ENCODE results near the gene XRCC3. TPM values are rescaled to one million over a fixed set of nuclear protein-coding genes. Genes with fewer than 3 reads are reported as not detected.

The XRCC3 gene
- total RNA-seq, 1 donor from 2014 or later, result 8.9 TPM

DNA sequence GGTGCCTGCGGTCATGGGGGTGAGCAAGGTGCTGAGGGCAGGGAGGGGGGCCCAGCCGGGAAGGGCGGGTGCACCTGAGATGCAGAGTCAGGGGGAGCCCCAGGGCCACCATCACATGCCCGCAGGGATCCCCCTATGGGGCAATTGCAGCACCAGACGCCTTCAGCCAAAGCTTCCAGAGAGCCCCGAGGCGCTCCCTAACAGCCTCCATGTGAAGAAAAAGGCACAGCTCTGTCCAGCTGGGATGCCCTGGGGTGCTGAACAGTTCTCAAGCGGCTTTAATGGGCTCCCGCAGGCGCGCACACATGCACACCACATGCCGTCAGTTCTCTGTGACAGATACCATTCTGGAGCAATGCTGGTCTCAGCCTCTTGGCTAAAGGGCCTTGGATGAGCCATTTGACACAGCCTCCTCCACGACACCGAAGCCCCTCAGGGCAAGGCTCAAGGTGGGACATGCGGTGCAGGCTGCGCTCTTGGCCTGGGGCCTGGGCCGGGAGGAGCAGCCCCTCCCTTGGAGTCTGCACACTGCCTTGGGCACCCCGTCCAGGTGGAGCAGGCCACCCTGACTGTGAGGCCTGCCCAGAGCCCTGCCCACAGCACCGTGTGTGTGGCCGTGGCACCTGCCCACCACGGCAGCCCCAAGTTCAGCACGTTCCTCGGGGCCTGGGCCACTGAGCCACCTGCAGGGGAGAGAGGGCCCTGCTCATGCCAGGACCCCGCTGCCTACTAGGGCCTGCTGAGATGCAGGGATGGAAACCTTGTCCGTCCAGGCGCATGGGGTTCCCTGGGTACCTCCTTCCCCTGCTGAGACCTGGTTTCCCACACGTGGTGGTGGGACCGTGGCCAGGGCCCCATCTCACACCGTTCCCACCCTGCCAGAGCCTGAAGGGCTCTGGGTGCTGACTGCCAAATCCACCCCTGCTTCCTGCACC lies 7.7 kb downstream of the XRCC3 start:
- DNase-seq (ENCODE audit: low read depth in 2 of 2), result no peak

DNA sequence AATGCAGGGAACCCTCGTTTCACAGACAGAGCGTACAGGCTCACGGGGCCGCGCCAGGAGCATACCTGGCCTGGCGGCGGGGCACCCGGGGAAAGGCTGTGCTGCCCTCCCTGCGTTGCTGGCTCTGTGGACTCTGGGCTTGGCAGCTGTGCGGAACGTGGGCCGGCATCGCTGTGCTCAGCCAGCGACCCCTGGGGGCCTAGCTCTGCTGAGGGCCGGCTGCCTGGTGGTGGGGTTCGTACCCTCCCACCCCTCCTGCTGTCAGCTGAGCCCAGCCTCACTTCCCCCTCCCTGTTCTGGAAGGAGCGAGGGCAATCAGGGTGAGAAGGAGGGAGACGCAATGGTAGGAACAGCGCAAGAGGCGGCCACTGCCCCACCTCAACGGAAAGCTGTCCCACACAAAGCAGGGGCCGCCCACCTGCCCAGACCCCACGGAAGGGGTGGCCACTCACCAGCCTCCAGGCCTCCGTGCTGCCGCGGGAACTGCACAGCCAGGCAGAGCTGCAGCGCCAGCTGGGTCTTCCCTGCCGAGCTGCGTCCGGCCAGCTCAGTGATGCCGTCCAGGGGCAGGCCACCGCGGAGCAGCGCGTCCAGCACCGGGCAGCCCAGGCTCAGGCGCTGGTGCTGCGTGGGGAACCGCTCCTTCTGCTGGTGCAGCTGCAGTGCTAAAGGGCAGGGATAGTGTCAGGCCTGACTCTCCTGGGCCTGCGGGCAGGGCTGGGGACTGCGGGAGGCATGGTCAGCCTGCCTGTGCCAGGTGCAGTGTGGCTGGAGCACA lies 8.5 kb downstream of the XRCC3 start:
- no peak for DNase-seq (ENCODE audit: low read depth in 2 of 2)

DNA sequence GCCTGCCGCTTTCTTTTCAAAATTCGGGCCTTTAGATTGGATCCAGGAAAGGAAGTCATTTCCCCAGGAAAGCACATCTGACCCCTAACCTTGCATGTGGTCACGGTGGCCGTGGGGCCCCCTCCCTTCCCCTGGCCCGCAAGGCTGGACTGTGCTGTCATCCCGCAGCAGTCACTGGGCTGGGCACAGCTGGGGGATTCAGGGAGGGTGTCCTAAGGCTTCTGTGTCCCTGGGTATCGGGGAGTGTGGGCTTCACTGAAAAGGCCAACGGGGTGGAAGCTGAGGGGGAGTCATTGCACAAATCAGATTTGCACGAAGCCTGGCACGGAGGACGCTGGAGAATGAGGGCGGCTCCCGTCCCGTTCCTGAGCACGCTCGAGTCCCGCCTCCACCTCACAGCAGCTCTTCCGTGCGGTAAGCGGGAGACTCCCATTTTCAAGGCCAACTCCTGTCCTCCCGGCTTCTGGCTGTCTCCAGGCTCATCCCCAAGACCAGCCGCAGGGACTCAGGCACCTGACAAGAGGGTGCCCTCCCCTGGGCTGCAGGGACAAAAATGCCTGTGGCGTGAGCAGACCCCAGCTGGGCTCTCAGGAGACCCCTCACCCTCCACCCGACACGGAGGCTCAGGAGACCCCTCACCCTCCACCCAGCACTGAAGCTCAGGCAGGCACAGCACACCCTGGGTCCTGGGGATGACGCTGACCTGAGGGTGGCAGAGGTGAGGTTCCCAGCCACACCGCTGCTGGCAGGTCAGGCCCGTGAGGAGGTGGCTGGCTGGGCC lies 9.6 kb downstream of the XRCC3 start:
- no peak for DNase-seq (ENCODE audit: low read depth in 2 of 2)

DNA sequence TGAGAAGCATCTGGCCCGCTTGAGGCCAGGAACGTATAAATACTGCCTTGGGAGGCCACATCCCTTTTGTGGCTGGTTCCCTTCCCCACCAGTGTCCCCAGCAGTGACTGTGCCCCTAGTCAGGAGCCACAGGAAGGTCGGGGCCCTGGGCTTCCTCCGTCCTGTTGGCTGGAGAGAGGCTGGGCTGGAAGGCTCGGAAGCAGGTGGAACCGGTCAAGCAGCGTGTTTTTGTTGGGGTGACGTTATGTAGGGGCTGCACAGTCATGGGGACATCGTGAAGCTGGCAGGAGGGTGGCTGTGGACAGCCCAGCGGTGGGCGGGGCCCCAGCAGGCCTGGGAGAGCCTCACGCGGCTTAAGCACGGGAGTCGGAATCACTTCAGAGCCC lies 10.1 kb downstream of the XRCC3 start:
- DNase-seq (ENCODE audit: low read depth in 2 of 2), result peak; percentile 89 to 96

DNA sequence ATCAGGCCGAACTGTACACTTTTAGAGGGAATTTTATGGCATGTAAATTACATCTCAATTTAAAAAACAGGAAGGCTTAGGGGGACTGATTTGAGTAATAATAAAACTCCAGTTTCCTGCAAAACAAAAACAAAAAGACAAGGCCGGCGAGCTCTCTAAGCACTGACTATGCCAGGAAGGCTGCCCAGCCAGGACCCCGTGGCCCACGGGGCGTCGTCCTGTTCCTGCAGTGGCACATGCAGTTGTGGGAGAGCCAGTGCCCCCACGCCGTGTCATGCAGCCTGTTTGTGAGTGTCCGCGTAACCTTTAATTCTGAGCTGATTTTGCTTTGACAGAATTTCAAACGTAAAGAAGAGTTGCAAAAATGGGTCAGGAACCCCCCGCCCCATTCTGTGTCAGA lies 10.5 kb downstream of the XRCC3 start:
- DNase-seq (ENCODE audit: low read depth in 2 of 2), result peak; percentile 36 to 80

DNA sequence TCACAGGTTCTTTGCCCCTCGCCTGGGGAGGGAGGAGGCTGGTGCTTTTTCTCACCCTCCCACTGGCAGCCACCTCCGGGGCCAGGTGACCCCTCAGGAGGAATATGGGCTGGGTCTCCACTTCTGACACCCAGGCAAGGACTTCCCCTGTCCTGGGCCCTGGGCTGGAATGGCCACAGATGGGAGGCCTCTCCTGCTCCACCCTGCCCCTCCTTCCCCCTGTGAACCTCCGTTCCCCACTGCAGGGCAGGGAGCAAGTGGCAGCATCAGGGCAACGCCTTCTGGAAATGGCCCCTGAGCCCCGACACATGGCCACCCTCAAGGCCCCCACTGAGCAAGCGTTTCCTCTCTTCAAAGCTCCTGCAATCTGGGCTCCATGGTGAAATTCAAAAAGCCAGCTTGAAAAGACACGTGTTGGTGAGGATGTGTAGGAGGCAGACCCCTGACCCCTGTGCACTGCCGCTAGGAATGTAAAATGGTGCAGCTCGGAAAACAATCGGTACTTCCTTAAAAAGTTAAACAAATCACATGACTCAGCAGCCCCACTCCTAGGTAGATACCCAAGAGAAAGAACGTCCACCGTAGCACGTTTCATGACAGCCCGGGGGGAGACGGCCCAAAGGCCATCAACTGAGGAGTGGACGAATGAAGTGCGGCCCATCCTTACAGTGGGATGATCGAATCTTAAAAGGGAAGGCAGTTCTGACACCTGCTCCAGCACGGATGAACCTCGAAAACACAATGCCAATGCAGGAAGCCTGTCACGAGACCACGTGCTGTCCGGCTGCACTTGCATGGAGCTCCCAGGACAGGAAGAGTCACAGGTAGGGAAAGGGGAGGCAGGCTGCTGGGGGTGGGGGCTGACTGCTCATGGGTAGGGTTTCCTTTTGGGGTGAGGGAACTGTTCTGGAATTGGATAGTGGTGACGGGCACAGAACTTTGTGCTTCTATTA lies 11.5 kb downstream of the XRCC3 start:
- DNase-seq (ENCODE audit: low read depth in 2 of 2), result peak; percentile 61 to 92

DNA sequence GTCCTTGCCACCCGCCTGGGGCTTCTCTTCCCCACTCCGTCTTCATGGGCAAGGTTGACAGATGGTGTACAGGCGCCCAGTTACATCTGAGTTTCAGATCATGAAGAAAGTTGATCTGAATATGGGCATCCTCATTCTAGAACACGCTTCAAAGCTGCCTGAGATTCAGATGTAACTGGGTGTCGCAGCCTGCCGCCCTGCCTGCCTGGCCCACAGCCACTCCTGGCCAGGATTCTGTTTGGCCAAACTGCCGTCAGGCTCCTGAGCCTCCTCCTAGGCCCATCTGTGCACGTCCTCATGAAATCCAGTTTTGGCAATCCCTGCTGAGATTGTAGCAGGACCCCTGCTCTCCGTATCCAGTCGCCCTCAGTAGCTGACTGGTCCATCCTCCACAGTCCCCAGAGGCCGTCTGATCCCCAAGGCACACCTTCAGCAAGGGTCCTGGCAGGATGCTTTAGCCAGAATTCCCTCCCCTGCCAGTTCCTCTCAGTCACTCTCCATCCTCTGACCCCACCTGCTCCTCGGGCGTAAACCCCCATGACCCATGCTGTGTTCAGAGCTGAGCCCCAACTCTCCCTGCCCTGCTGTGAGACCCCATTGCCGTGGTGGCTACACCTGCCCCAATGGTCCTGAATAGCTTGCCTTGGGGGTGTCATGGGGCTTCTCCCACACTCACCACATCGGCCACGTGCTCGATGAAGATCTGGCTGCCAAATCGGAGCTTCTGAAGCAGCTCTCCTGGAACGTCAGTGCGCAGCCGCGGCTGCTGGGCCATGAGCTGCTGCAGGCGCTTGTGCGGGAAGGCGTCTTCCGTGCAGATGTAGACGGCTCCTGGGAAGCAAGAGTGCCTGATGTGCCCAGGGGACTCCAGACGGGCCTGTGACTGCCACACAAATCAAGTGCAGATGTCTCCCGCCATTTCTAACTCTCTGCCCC lies 12.5 kb downstream of the XRCC3 start:
- no peak for DNase-seq (ENCODE audit: low read depth in 2 of 2)

DNA sequence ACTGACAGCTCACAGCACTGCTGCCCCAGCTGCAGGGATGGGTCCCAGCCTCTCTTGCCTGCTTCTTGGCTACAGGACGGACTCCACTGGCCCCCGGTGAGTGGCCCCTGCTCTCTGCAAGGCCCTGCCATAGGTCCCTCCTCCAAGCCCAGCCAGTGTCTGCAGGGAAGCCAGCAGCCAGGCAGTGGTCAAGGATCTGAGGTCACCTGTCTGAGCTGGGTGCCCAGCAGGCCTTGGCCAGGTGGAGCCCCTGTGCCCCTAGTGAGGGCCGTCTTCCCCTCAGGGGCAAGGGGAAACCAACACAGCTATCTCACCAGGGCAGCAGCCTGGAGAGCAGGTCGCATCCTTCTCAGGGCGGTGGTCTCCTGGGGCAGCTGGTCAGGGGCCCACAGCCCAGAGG lies 13.2 kb downstream of the XRCC3 start:
- DNase-seq (ENCODE audit: low read depth in 2 of 2), result no peak

DNA sequence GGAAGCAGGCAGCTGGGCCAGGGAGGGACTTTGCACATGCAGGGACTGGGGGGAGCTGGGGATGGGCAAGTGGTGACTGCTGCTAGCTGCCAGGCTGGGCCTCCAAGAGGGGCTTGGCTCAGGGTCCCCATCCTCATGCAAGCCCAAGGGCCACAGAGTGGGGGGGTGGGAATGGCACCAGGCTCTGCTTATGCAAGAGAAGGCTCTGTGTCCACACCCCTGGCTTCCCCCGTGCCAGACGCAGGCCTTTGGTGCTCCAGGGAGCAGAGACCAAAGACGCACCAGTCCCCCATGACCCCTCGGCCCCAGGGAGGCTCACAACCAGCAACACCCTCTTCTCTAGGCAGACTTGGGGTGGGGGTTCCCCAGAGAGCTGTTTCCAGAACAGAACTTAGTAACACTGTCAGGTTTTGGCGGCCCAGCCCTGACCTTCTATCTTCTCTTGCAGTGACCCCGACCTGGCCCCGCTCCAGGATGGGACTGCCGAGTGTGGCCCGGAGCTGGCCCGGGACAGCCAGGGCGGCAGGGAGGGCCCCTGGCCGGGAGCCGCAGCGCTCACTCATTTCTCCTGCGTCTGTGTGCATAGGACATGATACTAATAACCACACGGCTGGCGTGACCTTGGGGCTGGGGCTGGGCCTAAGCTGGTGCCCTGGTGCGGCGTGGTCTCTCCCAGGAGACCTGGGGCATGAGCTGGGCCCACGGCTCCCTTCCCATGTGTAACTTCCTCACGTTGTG lies 14.3 kb downstream of the XRCC3 start:
- DNase-seq (ENCODE audit: low read depth in 2 of 2), result no peak

DNA sequence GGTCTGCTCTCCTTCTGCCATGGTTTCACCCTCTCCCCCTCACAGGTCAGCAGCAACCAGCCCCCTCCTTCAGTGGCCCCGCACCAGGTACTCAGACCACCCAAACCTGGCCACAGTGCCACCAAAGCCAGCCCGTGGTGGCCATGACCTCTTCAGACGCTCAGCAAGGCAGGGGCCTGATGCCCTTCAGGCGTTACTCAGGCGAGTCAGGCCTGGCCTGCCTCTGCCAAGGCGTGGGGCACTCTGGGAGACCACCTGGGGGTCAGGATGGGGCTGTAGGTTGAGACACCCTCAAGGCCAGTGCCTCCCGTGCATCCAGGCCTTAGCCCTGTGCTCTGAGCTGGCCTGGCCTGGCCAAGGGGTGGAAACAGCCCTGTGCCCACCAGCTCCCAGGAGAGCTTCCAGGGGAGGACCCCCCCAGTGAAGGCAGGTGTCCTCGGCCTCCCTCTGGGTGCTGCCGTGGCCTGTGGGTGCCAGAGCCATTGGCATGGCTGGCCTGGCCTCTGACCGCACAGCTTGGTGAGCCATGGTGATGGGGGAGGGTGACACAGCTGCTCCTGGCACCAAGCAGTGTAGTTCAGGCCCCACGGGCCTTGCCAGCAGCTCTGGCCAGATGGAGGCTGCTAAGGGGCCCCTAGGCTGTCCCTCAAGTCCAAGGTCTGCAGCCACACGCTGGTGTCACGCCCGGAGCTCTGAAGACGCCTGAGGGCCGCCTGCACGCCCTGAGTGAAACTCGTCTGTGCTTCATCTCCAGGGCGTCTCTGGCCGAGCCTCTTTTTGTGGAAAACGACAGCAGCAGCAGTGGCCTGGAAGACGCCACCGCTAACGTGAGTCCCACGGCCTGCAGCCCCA lies 15.1 kb downstream of the XRCC3 start:
- DNase-seq (ENCODE audit: low read depth in 2 of 2), result no peak

DNA sequence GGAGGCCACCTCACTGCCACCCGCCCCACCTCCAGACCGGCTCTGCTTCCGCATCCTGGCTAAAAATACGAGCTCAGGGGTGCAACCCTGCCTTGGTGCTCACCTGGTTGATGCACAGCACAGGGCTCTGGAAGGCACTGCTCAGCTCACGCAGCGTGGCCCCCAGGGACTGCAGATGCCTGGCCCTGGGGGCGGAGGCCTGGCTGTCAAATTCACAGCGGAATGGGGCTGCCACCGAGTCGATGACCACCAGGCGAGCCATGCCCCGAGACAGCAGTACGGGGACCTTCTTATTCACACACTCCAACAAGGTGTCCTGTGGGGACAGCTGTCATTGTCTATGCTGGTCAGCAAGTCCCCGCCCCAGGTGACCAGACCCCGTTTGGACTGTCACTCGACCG lies 16.0 kb downstream of the XRCC3 start:
- no peak for DNase-seq (ENCODE audit: low read depth in 2 of 2)

DNA sequence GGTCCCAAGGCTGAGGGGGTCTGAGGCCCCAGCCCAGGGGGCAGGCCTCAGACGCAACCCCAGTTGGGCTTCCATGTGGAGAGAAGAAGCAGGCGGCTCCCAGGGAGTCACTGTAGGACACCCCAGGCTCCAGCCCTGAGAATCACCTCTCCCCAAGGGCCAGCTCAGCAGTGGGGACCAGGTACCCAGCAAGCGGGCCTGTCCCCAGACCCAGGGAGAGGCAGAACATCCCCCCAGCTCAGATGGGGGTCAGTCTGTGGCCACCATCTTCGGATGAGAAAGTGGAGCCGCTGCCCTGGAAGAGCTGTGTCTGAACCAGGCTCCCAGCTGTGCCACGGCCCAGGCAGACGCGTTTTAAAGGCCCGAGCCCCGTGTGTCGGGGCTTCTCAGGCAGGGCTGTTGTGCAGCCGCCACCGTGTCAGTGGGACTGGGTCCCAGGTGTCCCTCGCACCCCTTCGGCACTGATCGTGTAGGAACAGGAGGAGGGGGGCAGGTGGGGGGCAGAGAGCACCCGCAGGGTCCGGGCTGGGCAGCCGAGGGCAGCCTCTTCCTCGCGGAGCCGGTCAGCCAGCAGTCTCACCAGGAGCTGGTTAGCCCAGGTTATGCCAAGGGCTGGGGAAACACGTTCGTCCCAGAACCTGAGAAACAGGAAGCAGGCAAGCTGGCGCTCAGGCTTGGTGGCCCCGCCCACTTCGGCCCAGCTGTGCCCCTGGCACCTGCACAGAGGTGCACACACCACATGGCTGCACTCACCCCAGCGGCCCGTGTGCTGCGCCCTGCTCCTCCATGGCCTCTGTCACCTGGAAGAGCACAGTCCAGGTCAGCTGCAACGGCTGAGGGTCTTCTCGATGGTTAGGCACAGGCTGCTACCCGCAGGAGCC lies 16.6 kb downstream of the XRCC3 start:
- no peak for DNase-seq (ENCODE audit: low read depth in 2 of 2)

DNA sequence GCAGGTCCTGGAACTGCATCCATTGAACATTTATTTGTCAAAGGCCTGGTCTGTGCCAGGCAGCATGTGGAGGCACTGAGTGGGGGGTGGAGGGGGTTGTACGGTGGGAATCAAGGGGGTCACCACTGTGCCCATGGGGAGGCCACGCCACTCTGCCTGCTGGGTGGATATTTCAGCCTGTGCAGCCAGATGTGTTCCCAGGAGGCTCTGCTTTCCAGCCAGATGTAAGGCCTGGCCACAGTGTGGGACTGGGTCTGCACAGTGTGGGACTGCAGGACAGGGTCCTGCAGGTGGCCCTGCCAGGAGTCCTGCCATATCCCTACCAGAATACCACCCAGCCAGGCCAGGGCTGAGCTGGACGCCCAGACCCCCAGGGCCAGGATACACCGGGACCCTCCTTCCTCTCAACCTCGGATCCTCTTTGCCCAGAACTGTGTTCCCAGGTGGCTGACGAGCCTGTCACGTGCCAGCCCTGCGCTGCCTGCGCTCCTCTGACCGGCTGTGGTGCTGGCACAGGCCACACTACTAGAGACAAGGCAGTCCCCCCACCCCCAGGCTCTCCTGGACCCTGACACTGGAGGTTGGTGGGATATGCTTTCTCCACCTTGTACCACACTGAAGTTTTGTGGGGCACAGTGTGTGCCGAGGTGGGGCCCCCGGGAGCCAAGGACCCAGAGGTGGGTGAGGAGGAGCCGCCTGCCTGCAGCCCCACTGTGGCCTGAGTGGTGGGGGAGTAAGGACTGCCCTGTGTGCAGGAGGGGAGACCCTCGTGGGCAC lies 17.5 kb downstream of the XRCC3 start:
- no peak for DNase-seq (ENCODE audit: low read depth in 2 of 2)

DNA sequence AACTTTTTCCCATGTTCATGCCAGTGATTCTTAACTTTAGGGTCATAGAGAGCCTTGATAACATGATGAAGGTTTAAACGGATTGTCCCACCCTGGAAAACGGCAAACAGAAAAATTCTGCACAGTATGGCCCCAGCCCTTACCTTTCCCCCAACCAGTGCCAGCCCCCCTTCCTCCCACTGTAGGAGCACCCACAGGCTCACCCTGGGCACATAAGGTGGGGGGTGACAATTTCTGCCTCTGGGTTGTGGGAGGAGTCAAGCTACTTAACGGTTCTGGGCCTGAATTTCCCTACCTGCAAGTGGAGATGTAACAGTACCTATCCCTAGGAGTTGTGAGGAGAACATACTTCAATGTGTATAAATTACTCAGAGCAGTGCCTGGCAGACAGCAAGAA lies 18.0 kb downstream of the XRCC3 start:
- no peak for DNase-seq (ENCODE audit: low read depth in 2 of 2)

DNA sequence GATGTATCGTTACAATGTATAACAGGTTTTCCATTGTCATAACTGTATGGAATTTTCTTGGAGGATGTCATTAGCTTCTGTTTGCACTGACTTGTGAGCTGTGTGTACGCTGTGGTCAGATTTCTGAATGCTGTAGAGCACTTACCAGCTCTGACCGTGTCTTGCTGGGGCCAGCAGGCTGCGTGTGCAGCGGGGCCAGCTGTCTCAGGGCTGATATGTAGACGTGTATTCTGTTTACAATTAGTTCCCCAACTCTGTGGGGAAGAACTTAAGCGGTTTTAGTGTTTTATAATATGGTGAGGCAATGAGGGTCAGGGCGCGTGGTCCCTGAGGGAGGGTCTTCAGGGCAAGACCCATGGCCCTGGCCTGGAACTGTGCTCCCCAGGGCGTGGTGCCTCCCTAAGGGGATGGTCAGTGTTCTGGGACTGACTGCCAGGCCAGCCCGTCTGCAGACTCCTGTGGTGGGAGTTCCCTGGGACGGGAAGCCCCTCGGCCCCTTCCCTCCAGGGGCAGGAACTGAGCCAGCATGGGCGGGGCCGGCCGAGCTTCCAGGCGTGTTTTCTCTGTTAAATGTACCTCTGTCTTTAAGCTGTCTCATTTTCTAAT lies 18.7 kb downstream of the XRCC3 start:
- DNase-seq (ENCODE audit: low read depth in 2 of 2), result peak; percentile 35 to 43

DNA sequence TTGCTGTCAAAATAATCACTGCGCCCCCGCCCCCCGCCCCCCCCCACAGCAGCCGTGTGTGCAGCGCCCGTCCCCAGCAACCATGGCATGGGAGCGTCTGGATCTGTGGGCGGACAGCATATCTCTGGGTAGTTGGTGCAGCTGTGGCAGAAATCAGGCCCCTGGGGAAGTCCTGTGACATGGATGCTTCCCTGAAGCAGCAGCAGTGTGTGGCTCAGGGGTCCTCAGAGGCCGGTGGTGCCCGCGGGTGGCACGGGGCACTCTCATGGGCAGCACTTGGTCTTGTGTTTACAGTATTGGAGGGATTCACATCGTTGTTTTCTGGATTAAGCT lies 19.2 kb downstream of the XRCC3 start:
- no peak for DNase-seq (ENCODE audit: low read depth in 2 of 2)

Measured in lung microvascular endothelial cell (primary cell).